Stomach (tissue), 4 donors: ENCODE measurements around the gene CHD9.

Experiments
- CTCF ChIP-seq, 7 experiments: fragments of 450-650 bp in 4 of 7; fragments of 200-600 bp in 3 of 7; sonication (generic) in 3 of 7; IDR thresholded peaks; one replicate each; pipeline ENCODE4 v1.5.1; 2016 to 2019; ENCODE audit warnings: antibody characterized with exemption in 7 of 7, control low read depth in 2 of 7, mild to moderate bottlenecking in 1 of 7
- POLR2A ChIP-seq, 4 donors: fragments of 450-650 bp; IDR thresholded peaks; one replicate each; pipeline ENCODE4 v1.6.1; 2016; ENCODE audit warnings: antibody characterized with exemption in 4 of 4, control low read depth in 2 of 4, mild to moderate bottlenecking in 1 of 4, moderate library complexity in 1 of 4
- POLR2AphosphoS5 ChIP-seq, 3 donors: sonication (generic); formaldehyde crosslinking; IDR thresholded peaks; one replicate each; pipeline ENCODE4 v1.6.1; 2016; ENCODE audit warnings: antibody characterized with exemption in 3 of 3

DNA sequence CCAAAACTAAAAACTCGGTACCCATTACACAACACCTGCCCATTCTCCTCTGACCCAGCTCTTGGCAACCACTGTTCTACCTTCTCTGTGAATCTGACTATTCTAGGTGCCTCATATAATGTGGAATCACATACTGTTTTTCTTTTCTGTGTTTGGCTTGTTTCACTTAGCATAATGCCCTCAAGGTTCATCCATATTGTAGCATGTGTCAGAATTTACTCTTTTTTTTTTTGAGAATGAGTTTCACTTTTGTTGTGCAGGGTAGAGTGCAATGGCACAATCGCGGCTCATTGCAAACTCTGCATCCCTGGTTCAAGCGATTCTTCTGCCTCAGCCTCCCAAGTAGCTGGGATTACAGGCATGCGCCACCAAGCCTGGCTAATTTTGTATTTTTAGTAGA, 320.0 kb downstream of the CHD9 start:
- TF ChIP-seq CTCF (IDR thresholded peaks at IDR 0.05) (no peak), POLR2AphosphoS5 (IDR thresholded peaks at IDR 0.05) (no peak), POLR2A (IDR thresholded peaks at IDR 0.05) (no peak)
